Bone marrow (tissue), 2 donors: ENCODE data around the gene LRRC73.
"Not testable (repeated sequence)": the region's sequence is repeated elsewhere in the genome, so short reads cannot be mapped to it uniquely, and the experiment has no call there.

Experiments
- DNase-seq, 2 donors: peaks; one replicate each; lab custom pipeline; 2025; lab: John Stamatoyannopoulos, UW

The LRRC73 gene

GRCh38 chr6:43460032-43460431 is 50.1 kb downstream of the LRRC73 start:
- no peak for DNase-seq

GRCh38 chr6:43459535-43459934 is 50.6 kb downstream of the LRRC73 start:
- DNase-seq: no peak

GRCh38 chr6:43458154-43458553 is 52.0 kb downstream of the LRRC73 start:
- not testable (repeated sequence) for DNase-seq

GRCh38 chr6:43457643-43458042 is 52.5 kb downstream of the LRRC73 start:
- no peak for DNase-seq
